ENCODE results near the gene MMP15.
"Not testable (repeated sequence)": the region's sequence is repeated elsewhere in the genome, so short reads cannot be mapped to it uniquely, and the experiment has no call there.

Gene MMP15

GRCh38 chr16:58074657-58075056 is 49.1 kb downstream of the MMP15 start:
- TF ChIP-seq CTCF (IDR thresholded peaks at IDR 0.05; ENCODE audit: extremely low read depth, missing control alignments) = no peak

GRCh38 chr16:58076514-58076913 is 51.0 kb downstream of the MMP15 start:
- no peak for TF ChIP-seq CTCF (IDR thresholded peaks at IDR 0.05; ENCODE audit: extremely low read depth, missing control alignments)
- no peak for DNase-seq (ENCODE audit: low spot score)

More at GRCh38 chr16:58074657-58075056, 49.1 kb downstream of the MMP15 start:
- DNase-seq (ENCODE audit: low spot score) = no peak

- no peak for DNase-seq (ENCODE audit: low spot score)
- TF ChIP-seq CTCF (IDR thresholded peaks at IDR 0.05; ENCODE audit: extremely low read depth, missing control alignments) = no peak
Measured at GRCh38 chr16:58077796-58078195, 52.2 kb downstream of the MMP15 start.

GRCh38 chr16:58080657-58081056 is 55.1 kb downstream of the MMP15 start:
- DNase-seq (ENCODE audit: low spot score) = not testable (repeated sequence)

GRCh38 chr16:58082381-58082780 is 56.8 kb downstream of the MMP15 start:
- TF ChIP-seq CTCF (IDR thresholded peaks at IDR 0.05; ENCODE audit: extremely low read depth, missing control alignments) = no peak
- DNase-seq (ENCODE audit: low spot score) = no peak

- DNase-seq (ENCODE audit: low spot score) = no peak
- no peak for TF ChIP-seq CTCF (IDR thresholded peaks at IDR 0.05; ENCODE audit: extremely low read depth, missing control alignments)
Measured at GRCh38 chr16:58084635-58085034, 59.1 kb downstream of the MMP15 start.

GRCh38 chr16:58085171-58085570 is 59.6 kb downstream of the MMP15 start:
- DNase-seq (ENCODE audit: low spot score) = no peak
- TF ChIP-seq CTCF (IDR thresholded peaks at IDR 0.05; ENCODE audit: extremely low read depth, missing control alignments) = no peak

- no peak for DNase-seq (ENCODE audit: low spot score)
- TF ChIP-seq CTCF (IDR thresholded peaks at IDR 0.05; ENCODE audit: extremely low read depth, missing control alignments) = no peak
Measured at GRCh38 chr16:58085584-58086251, 60.2 kb downstream of the MMP15 start.
